Hematopoietic multipotent progenitor cell treated with erythropoietin and hydrocortisone succinate and interleukin-3 and kit ligand, for 17 days (in vitro differentiated cells): ENCODE measurements around the gene ZSCAN22.
"Not testable (repeated sequence)": the region's sequence is repeated elsewhere in the genome, so short reads cannot be mapped to it uniquely, and the experiment has no call there.

Experiments
- DNase-seq: peaks from one replicate; pipeline ENCODE4 v3.0.0-alpha.2; 2015; ENCODE audit warnings: low spot score

The ZSCAN22 gene

DNA sequence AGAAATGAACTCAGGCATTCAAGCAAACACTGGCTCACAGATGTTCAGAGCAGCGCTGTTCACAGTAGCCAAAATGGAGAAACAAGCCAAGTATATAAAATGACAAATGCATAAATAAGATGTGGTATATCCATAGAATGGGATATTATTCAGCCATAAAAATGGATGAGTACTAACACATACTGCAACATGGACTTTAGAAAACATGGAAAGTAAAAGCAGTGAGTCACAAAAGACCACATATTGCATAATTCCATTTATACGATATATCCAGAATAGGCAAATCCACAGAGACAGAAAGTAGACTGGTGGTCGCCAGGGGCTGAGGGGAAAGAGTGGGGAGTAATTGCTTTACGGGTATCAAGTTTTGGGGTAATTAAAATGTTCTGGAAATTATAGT, 47.4 kb downstream of the ZSCAN22 start:
- no peak for DNase-seq

DNA sequence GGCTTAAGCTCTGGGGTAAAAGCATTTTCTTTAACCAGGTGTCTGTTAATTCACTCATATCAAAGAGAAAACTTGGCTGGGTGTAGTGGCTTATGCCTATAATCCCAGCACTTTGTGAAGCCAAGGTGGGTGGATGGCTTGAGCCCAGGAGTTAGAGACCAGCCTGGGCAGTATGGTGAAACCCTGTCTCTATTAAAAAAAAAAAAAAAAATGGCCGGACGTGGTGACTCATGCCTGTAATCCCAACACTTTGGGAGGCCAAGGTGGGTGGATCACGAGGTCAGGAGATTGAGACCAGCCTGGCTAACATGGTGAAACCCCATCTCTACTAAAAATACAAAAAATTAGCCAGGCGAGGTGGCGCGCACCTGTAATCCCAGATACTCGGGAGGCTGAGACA, 49.9 kb downstream of the ZSCAN22 start:
- not testable (repeated sequence) for DNase-seq

DNA sequence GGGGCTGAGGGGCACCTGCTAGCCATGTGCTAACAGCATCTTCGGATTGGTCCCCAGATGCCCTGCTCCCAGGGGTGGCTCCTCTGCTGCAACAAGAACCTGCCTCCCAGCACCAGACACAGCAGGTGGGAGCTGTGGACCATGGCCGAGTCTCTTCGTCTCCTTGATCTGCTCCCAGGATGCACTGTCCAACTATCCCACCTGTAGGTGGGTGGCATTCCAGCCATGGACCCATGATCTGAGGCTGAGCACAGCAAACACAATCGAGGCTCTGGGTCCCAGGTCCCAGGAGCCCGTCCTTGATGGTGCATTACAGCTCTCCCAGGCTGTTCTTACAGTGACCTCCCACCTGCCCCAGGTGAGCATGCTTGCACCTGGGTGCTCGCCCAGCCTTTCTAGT, 52.5 kb downstream of the ZSCAN22 start:
- no peak for DNase-seq

DNA sequence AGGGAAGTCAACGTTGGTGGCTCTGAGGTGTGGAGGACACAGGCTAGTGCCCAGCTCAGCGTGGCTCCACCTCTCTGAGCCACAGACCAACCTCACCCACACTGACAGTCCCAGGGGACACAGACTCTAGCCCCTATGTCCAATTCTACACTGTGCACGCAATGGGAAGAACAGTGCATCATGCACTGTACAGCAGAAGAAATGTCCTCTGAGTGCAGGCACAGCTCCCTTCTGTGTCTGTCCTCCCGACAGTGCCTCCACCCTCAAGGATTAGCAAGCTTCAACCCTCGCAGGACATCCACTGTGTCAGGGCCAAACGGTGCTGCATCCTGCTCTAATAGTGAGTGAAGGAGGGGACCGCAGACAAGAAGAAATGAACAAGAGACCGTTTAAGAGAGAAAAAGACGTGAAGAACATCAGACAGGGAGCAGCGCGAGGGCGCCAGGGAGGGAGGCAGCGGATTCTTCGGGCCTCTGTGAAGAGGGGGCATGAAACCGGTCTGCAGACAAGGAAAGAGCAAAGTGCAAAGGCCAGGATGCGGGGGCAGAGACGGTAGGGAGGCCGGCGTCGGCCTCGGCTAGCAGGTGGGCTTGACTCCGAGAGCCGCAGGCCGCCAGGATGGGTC, 53.4 kb downstream of the ZSCAN22 start:
- DNase-seq: no peak

- peak; percentile 100 for DNase-seq
Measured at GRCh38 chr19:58380662-58381459, 54.1 kb downstream of the ZSCAN22 start, which contains the start of gene ZNF837. Gene ZNF837 (minus strand): TSS chr19:58381030. CDS start chr19:58369332, 11,698 bp downstream.

DNA sequence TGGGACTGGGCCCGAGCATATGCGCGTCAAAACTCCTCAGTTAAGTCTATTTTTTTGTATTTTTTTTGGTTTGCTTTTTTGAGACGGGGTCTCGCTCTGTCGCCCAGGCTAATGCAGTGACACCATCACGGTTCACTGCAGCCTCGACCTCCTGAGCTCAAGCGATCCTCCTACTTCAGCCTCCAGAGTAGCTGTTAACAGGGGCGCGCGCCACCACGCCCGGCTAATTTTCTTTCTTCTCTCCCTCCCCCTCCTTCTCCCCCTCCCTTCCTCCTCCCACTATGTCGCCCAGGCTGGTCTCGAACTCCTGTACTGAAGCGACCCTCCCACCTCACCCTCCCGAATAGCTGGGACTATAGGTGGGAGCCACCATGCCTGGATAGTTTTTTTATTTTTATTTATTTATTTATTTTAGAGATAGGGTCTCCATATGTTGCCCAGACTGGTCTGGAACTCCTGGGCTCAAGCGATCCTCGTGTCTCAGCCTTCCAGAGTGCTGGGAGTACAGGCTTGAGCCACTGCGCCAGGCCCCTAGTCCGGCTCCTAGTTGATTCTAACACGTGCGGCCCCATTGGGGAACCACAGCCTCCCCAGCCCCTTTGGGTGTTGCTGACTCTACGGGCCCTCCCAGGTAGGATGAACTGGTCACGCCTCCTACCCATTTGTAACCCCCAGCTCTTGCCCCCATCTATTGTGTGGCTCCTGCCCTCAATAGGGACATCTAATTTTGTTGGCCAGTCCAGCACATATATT, 54.8 kb downstream of the ZSCAN22 start:
- no peak for DNase-seq

GRCh38 chr19:58382997-58383603, 56.3 kb downstream of the ZSCAN22 start:
- DNase-seq: no peak

DNA sequence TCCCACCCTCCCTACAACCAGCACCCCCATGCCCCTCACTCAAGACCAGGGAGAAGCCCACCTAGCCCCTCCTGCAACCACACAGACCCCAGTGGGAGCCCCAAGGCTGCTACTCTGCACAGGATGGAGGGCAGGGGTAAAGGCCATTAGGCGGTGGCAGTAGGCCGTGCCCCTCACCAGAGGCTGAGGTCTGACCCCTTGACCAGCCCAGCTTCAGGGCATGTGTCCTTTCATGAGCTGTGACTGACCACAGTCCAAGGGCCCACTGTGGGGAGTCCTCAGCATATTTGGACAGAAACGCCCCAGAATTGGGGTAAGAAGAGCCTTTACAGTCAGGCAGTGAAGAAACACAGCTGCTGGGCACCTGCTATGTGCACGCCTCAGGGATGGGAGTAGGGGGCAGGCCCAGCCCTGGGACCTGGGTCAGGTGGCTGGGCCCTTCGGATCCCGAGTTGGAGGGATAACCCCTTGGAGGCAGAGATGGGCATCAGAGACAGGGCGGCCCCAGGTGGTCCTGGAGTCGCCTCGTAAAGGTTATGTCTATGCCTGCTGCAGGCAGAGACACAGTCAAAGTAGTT, 58.6 kb downstream of the ZSCAN22 start:
- no peak for DNase-seq

DNA sequence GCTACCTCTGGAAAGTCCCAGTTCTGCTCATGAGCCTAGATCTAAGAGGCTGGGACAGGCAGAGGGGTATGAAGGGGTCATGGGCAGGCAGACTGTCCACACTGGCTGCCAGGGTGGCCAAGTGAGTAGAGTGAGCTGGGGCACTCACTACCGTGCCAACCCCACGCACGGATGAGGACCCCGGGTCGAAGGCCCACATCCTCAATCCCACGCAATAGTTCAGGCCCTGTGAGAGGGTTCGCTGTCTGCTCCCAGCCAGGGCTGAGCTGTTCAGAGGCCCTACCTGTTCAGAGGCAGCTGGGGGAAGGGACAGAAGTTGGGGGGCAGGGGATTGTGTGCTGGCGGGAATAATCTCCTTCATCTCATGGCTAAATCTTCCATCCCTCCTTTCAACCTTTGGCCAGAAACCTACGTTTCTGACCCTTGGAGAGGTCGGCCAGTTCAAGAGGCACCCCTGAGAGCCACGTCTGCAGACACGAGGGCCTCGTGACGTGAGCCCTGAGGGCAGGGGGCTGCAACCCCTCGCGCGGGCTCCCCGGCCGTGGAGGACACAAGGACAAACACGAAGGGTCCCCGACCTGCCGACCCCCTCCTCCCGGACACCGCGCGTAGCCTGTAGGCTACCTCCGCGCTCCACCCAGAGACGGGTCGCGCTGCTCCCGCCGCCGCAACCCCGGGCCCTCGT, 59.2 kb downstream of the ZSCAN22 start:
- no peak for DNase-seq

GRCh38 chr19:58386576-58387337, 60.0 kb downstream of the ZSCAN22 start, which contains the start of gene RPS5:
Gene RPS5 (plus strand): TSS chr19:58387269. CDS start chr19:58388138, 869 bp downstream.
- peak; percentile 98 for DNase-seq

DNA sequence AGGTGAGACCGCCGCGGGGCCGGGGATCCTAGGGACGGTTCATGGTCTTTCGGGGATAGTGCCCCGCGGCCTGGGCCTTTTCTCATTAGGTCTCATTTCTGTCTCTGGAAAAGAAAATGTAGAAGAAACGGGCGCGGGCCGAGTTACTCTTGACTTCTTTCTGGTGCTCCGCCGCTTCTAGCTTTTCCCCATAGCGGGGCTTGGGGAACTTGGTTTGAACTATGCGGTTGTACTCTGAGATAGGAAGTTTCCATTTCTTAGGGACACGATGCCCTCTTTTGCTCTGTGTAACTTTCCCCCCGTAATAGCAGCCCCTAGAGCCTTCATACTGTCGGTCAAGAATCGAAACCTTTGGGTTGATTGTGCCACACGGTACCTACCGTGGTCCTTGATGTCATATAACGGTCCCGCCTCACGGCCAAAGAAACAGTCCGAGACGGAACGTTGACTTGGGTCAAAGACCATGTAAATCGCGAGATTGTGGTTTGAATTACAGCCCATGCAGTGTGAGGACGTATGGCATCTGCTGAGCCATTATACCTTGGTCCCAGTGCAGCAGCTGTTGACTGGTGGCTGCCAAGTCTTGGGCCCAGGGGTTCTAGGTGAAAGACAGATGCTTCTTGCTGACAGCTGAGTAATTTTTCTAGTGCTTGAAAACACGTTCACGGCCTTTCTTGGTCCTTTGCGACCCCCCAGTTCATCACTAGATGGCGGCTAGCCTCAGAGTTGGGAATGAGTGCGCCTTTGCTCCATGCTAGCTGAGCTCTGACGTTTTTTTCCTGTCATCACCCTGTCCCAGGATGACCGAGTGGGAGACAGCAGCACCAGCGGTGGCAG, 60.8 kb downstream of the ZSCAN22 start:
- DNase-seq: no peak

- no peak for DNase-seq
Measured at GRCh38 chr19:58388175-58388526, 61.4 kb downstream of the ZSCAN22 start.
